Activated T-cell treated with anti-CD3 and anti-CD28 coated beads, Interleukin-2, amount 50 U/mL, for 4 hours (primary cell): ENCODE measurements around the gene LHFPL6. TPM values are rescaled to one million over a fixed set of nuclear protein-coding genes. Genes with fewer than 3 reads are reported as not detected.

Source experiments
- ATAC-seq, 2 donors: fragments of 200-7000 bp; cut with Tn5 transposase; one replicate each; pipeline ENCODE4 v1.10.0; 2021
- DNase-seq: peaks from one replicate; pipeline ENCODE4 v3.0.0-alpha.2; 2020
- H3K27me3 Mint-ChIP-seq: one replicate; pipeline ENCODE4 v1.8.0; 2021; ENCODE audit warnings: low read depth, mixed read lengths
- H3K36me3 Mint-ChIP-seq: one replicate; pipeline ENCODE4 v1.8.0; 2022; ENCODE audit warnings: mixed read lengths; ENCODE audit not compliant: insufficient read depth
- H3K4me1 Mint-ChIP-seq: one replicate; pipeline ENCODE4 v1.8.0; 2021; ENCODE audit warnings: low read depth, mixed read lengths
- H3K4me3 Mint-ChIP-seq: one replicate; pipeline ENCODE4 v1.8.0; 2021; ENCODE audit warnings: mild to moderate bottlenecking, moderate library complexity, mixed read lengths
- H3K9me3 Mint-ChIP-seq: one replicate; pipeline ENCODE4 v1.8.0; 2021; ENCODE audit warnings: mixed read lengths
- total RNA-seq, 3 donors: library from RNA; stranded (reverse); gene quantifications; one replicate each; pipeline ENCODE4 v1.2.1, GENCODE V29; 2021

Gene LHFPL6
- total RNA-seq, 3 donors from 2014 or later, result 1.0 to 4.3 (median 4.3) TPM

DNA sequence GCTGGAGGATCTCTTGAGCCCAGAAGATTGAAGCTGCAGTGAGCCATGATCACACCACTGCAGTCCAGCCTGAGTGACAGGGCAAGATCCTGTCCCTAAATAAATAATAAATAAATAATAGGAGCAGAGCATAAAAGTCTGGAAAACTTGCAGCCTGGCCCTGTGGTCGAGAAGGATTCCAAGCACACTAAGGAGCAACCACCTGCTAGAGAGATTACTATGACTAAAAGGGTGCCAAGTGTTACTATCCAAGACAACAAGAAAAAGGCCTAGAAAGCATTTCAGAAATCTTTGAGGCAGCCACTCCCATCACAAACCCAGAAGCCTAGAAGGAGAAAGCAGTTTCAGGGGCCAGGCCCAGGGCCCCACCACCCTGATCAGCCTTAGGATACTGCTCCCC is 46.1 kb downstream of the LHFPL6 start:
- Mint-ChIP-seq H3K9me3 (no peaks in the 10 kb centered on the region), H3K4me3 (no peak overlapping the region), H3K27me3 (peaks cover 4% of the 10 kb centered on the region), H3K4me1 (no peaks in the 10 kb centered on the region), H3K36me3 (no peaks in the 10 kb centered on the region)
- no peak for DNase-seq
- no peak for ATAC-seq

DNA sequence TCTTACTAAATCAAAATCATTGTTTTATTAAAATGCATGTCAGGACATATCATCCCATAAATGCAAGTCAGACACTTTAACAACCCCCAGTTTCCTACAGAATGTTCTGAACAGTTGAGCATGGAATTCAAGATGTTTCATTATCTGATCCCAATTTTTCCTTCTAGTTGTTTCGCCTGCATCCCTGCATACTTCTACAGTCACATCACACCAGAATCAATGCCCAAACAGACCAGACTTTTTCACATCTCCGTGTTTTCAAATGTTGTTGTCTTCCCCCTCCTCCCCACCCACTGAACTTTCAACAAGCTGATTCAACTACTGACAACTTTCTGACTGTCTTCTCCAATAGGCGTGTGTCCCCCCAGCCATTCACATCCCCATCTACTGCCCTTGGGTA is 48.6 kb downstream of the LHFPL6 start:
- no peaks in the 10 kb centered on the region for H3K36me3 Mint-ChIP-seq

DNA sequence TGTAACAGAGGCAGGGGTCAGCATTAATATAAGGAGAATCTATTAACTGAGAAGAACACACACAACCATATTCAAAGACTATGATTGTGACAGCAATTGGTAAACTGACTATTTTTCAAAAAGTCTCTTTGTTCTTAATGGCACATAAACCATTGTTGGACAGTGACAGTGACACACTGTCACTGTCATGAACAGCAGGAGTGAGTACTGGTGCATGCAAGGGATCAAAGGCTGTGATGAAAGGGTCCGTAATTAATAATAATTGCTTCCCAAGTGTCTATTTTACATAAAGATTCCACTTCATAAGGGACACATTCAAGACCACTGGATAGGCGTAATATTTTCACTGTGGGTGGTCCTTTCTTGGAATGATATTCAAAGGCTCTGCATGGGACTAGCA is 50.7 kb downstream of the LHFPL6 start:
- Mint-ChIP-seq H3K9me3 (no peaks in the 10 kb centered on the region), H3K4me3 (no peak overlapping the region), H3K27me3 (no peaks in the 10 kb centered on the region), H3K36me3 (no peaks in the 10 kb centered on the region), H3K4me1 (no peaks in the 10 kb centered on the region)
- no peak for DNase-seq
- no peak for ATAC-seq

More for the DNA sequence above, 48.6 kb downstream of the LHFPL6 start:
- no peaks in the 10 kb centered on the region for H3K27me3 Mint-ChIP-seq
- ATAC-seq (no peak), DNase-seq (no peak)
- H3K4me3 Mint-ChIP-seq, result no peak overlapping the region
- H3K4me1 Mint-ChIP-seq, result no peaks in the 10 kb centered on the region
- H3K9me3 Mint-ChIP-seq, result no peaks in the 10 kb centered on the region

- Mint-ChIP-seq H3K4me1 (no peaks in the 10 kb centered on the region), H3K4me3 (no peak overlapping the region), H3K36me3 (no peaks in the 10 kb centered on the region), H3K9me3 (no peaks in the 10 kb centered on the region), H3K27me3 (peaks cover 2% of the 10 kb centered on the region)
- ATAC-seq (no peak), DNase-seq (no peak)
These were observed 52.1 kb downstream of the LHFPL6 start for GRCh38 chr13:39550931-39551330.

GRCh38 chr13:39547108-39547507 is 55.9 kb downstream of the LHFPL6 start:
- Mint-ChIP-seq H3K9me3 (no peaks in the 10 kb centered on the region), H3K36me3 (no peaks in the 10 kb centered on the region), H3K4me1 (no peaks in the 10 kb centered on the region), H3K4me3 (no peak overlapping the region), H3K27me3 (peaks cover 5% of the 10 kb centered on the region)
- ATAC-seq (no peak), DNase-seq (no peak)

GRCh38 chr13:39542361-39542760 is 60.6 kb downstream of the LHFPL6 start:
- Mint-ChIP-seq H3K36me3 (no peaks in the 10 kb centered on the region), H3K27me3 (peaks cover 9% of the 10 kb centered on the region), H3K9me3 (no peaks in the 10 kb centered on the region), H3K4me3 (no peak overlapping the region), H3K4me1 (no peaks in the 10 kb centered on the region)
- DNase-seq (no peak), ATAC-seq (no peak)

- Mint-ChIP-seq H3K27me3 (peaks cover 7% of the 10 kb centered on the region), H3K4me3 (no peak overlapping the region), H3K4me1 (no peaks in the 10 kb centered on the region), H3K36me3 (no peaks in the 10 kb centered on the region), H3K9me3 (no peaks in the 10 kb centered on the region)
- ATAC-seq (no peak), DNase-seq (no peak)
These were observed 61.9 kb downstream of the LHFPL6 start for GRCh38 chr13:39540929-39541605.

GRCh38 chr13:39538816-39539790 is 63.9 kb downstream of the LHFPL6 start:
- no peaks in the 10 kb centered on the region for H3K9me3 Mint-ChIP-seq
- H3K27me3 Mint-ChIP-seq, result peaks cover 4% of the 10 kb centered on the region
- no peak for DNase-seq
- ATAC-seq, result no peak
- no peak overlapping the region for H3K4me3 Mint-ChIP-seq
- no peaks in the 10 kb centered on the region for H3K36me3 Mint-ChIP-seq
- H3K4me1 Mint-ChIP-seq, result no peaks in the 10 kb centered on the region

DNA sequence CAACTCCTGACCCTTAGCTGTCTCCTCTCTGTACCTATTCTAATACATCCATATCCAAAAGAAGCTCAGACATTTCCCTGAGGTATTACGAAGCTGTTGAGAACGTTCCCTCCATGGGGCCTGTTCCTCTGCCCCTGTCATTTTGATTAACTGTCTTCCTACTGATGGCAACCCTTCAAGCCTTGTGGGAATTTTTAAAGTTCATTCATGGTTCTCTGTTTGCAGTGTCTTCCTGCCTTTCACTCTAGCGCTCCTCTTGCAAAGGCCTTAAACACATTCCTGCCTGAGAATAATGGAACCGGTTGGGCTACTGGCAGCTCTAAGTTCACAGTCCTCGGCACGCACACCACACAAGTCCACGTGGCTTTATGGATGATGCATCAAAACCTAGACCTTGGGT is 66.1 kb downstream of the LHFPL6 start:
- ATAC-seq, result no peak
- DNase-seq, result no peak
- Mint-ChIP-seq H3K36me3 (no peaks in the 10 kb centered on the region), H3K27me3 (peaks cover 4% of the 10 kb centered on the region), H3K9me3 (no peaks in the 10 kb centered on the region), H3K4me3 (no peak overlapping the region), H3K4me1 (no peaks in the 10 kb centered on the region)

- Mint-ChIP-seq H3K4me1 (no peaks in the 10 kb centered on the region), H3K4me3 (no peak overlapping the region), H3K36me3 (no peaks in the 10 kb centered on the region), H3K9me3 (no peaks in the 10 kb centered on the region), H3K27me3 (no peaks in the 10 kb centered on the region)
- ATAC-seq, result no peak
- DNase-seq, result no peak
These were observed 66.7 kb downstream of the LHFPL6 start for GRCh38 chr13:39536274-39536673.

- no peak overlapping the region for H3K4me3 Mint-ChIP-seq
- DNase-seq, result no peak
- no peak for ATAC-seq
- no peaks in the 10 kb centered on the region for H3K4me1 Mint-ChIP-seq
- no peaks in the 10 kb centered on the region for H3K36me3 Mint-ChIP-seq
- no peaks in the 10 kb centered on the region for H3K9me3 Mint-ChIP-seq
- peaks cover 3% of the 10 kb centered on the region for H3K27me3 Mint-ChIP-seq
These were observed 69.3 kb downstream of the LHFPL6 start for GRCh38 chr13:39533651-39534150.

DNA sequence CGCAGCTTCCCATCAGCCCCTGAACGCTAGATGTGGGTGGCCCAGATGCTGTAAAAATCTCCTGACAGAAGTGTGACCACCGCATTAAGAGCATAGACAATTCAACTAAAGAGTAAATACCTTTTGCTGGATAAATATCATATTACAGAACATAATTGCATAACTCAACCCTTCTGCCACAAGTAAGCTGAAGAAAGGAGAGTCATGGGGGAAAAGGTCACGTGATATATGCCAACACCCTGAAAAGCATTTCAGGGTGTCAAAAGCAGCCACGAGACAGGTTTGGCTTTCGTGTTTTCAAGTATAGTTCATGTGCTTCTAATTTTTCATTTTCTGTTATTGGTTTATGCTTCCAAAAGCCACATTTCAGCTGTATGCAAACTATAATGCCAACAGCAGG is 71.3 kb downstream of the LHFPL6 start:
- no peak overlapping the region for H3K4me3 Mint-ChIP-seq

DNA sequence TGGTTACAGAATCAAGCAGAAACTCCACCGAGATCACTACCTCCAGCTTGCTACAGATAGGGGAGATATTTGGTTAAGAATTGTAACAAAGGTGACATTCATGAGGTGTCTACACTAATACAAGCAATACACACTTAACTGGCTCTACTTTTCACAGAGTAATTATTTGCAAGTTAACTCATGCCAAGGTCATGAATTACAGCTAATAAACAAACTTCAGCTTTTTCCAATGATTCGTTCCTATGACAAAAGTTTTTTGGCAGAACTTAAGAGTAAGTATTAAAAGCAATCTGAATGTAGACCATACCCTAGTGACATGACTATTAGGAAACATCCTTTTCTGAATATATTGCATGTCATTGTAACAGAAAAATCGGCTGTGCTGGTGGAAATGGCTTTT is 72.1 kb downstream of the LHFPL6 start:
- Mint-ChIP-seq H3K4me3 (no peak overlapping the region), H3K9me3 (no peaks in the 10 kb centered on the region), H3K4me1 (no peaks in the 10 kb centered on the region), H3K36me3 (no peaks in the 10 kb centered on the region), H3K27me3 (peaks cover 3% of the 10 kb centered on the region)
- no peak for ATAC-seq
- DNase-seq, result no peak

More for the DNA sequence above, 71.3 kb downstream of the LHFPL6 start:
- Mint-ChIP-seq H3K4me1 (no peaks in the 10 kb centered on the region), H3K36me3 (no peaks in the 10 kb centered on the region), H3K27me3 (peaks cover 3% of the 10 kb centered on the region), H3K9me3 (no peaks in the 10 kb centered on the region)
- ATAC-seq (no peak), DNase-seq (no peak)

DNA sequence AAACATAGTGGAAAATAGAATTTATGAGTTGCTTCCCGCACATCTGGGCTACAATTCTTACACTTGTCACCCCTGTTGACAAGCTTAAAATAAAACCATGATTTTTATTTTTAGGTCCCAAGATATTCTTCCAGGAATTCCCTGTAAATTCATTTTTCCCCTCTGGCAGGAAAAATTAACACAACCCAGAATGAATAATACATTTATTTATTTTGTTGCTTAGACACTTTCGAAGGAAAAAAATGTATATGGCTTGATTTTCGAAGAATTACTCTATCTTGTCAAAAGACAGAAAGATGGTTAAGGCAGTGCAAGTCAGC is 74.4 kb downstream of the LHFPL6 start:
- Mint-ChIP-seq H3K36me3 (no peaks in the 10 kb centered on the region), H3K4me3 (no peak overlapping the region), H3K4me1 (no peaks in the 10 kb centered on the region), H3K27me3 (peaks cover 3% of the 10 kb centered on the region), H3K9me3 (no peaks in the 10 kb centered on the region)
- DNase-seq (no peak), ATAC-seq (no peak)
